ENCODE results near the gene MOV10. TPM values are rescaled to one million over a fixed set of nuclear protein-coding genes. Genes with fewer than 3 reads are reported as not detected.

MOV10 gene
- total RNA-seq, 2 donors from 2014 or later: 47.0 to 169 TPM

DNA sequence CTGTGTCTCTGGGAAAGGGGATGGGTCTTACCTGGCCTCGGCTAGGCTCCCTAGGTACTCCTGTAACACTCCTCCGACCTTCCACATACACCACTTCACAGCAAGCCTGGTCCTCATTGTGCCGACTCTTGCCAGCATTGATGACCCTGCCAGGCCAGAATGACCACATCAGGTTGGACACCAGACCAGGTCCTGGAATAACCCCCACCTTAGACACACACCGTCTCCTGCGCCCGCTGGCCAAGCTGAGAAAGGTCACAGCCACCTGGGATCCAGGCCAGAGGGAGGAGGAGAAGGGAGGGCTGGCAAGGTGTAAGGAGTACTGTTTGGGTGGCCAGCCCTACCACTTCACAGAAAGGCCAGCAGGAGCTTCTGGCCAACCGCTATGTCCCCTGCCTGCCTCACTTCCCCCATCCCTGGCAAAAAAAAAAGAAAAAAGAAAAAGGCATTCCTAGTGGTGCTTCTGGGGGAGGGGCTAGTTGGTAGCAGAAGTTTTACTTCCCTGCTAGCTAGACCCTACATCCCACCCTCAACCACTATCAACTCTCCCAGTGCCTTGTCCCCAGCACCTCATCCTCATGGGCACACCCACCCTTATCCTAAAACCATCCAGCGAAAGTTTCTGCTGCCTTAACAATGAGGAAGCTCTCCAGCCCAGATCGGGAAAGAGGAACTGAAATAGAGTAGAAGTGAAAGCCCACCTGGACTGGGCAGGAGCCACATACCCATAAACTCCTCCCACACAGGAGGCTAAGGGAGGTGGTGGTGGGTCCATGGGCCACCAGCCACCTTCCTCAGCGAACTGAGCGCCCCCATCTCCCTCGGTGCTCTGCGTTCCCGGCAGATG is 39.2 kb downstream of the MOV10 start:
- Histone ChIP-seq H3K4me1 (replicated peaks) (peaks cover 4% of the 10 kb centered on the region), H3K4me3 (peak overlapping the region; percentile 52 to 65), H3K36me3 (no peaks in the 10 kb centered on the region), H3K27ac (no peak overlapping the region), H3K9me3 (no peaks in the 10 kb centered on the region), H3K27me3 (replicated peaks; ENCODE audit: insufficient read depth) (no peaks in the 10 kb centered on the region)
- DNase-seq (ENCODE audit: low spot score): no peak
- intact Hi-C loops (cut with DNase I): loop anchor here (10.0 kb wide), 1 partner anchor 361 kb away; the partner anchor contains the start of gene LRIG2
- WGBS: 45% methylated on average over 14 of the region's 14 CpGs
- TF ChIP-seq POLR2AphosphoS5 (IDR thresholded peaks at IDR 0.05) (no peak), POLR2A (IDR thresholded peaks at IDR 0.05) (no peak), CTCF (IDR thresholded peaks at IDR 0.05) (no peak)

- intact Hi-C loops (cut with DNase I): loop anchor here (5.0 to 10.0 kb wide), 3 partner anchors 243 to 963 kb away; partner anchors contain the start of genes LRIG2 and SLC16A1
- DNase-seq (ENCODE audit: low spot score): no peak
These were observed 40.1 kb downstream of the MOV10 start for GRCh38 chr1:112714313-112715263.

GRCh38 chr1:112715264-112716053 is 41.0 kb downstream of the MOV10 start, which contains the start of gene PPM1J:
Gene PPM1J (minus strand): TSS chr1:112715332. CDS start chr1:112715301, 31 bp downstream.
- TF ChIP-seq POLR2AphosphoS5 (IDR thresholded peaks at IDR 0.05) (peak; percentile 80), POLR2A (IDR thresholded peaks at IDR 0.05) (peak; percentile 73), CTCF (IDR thresholded peaks at IDR 0.05) (peak in 1 of 4 experiments; percentile 20)
- Histone ChIP-seq H3K27me3 (replicated peaks; ENCODE audit: insufficient read depth) (no peaks in the 10 kb centered on the region), H3K4me1 (replicated peaks) (peaks cover 4% of the 10 kb centered on the region), H3K9me3 (no peaks in the 10 kb centered on the region), H3K4me3 (peak within 1 kb of the TSS; percentile 52 to 65), H3K36me3 (no peaks in the 10 kb centered on the region), H3K27ac (peak within 1 kb of the TSS; percentile 67 to 75)
- 1% methylated on average over 33 of the region's 51 CpGs for WGBS
- DNase-seq (ENCODE audit: low spot score): peak; percentile 96
- intact Hi-C loops (cut with DNase I): loop anchor here (1.0 to 10.0 kb wide), 4 partner anchors 242 to 962 kb away; partner anchors contain the start of genes LRIG2 and SLC16A1

More at GRCh38 chr1:112714313-112715263, 40.1 kb downstream of the MOV10 start:
- Histone ChIP-seq H3K4me3 (peak overlapping the region; percentile 52 to 65), H3K27me3 (replicated peaks; ENCODE audit: insufficient read depth) (no peaks in the 10 kb centered on the region), H3K9me3 (no peaks in the 10 kb centered on the region), H3K27ac (peak overlapping the region; percentile 67 to 75), H3K36me3 (no peaks in the 10 kb centered on the region), H3K4me1 (replicated peaks) (peaks cover 4% of the 10 kb centered on the region)
- TF ChIP-seq POLR2AphosphoS5 (IDR thresholded peaks at IDR 0.05): no peak
- TF ChIP-seq POLR2A (IDR thresholded peaks at IDR 0.05): peak; percentile 50
- peak in 1 of 4 experiments; percentile 9 for TF ChIP-seq CTCF (IDR thresholded peaks at IDR 0.05)
- 1% methylated on average over 41 of the region's 86 CpGs for WGBS

DNA sequence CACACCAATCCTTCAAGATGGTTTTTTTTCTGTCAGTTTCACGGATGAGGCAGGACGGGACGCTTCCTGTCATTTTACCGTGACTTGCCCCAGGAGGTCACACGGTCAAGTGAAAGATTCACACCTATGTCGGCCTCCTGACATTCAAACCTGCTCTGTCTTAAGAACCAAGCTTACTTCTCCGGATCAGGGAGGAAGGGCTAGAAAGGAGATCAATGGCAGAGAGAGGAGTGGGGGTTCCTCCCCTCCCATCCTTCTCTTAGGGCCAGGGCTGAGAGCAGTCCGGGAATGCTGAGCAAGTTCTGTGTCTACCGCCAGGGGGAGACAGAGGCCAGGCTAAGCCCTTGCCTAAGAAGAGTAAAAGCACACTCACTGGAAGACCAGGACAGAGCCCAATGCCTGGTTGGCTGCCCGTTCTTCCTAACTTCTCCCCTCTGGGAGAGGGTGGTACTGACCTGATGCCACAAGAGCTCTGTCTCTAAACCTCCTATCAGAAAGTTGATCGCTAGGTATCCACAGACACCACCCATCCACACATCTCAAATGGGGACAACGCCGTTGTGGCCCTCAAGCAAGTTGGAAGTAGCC is 41.8 kb downstream of the MOV10 start:
- DNase-seq (ENCODE audit: low spot score): peak; percentile 88
- Histone ChIP-seq H3K4me1 (replicated peaks) (peaks cover 4% of the 10 kb centered on the region), H3K36me3 (no peaks in the 10 kb centered on the region), H3K4me3 (peak overlapping the region; percentile 52 to 65), H3K27ac (peak overlapping the region; percentile 67 to 75), H3K9me3 (no peaks in the 10 kb centered on the region), H3K27me3 (replicated peaks; ENCODE audit: insufficient read depth) (no peaks in the 10 kb centered on the region)
- 16% methylated on average over 13 of the region's 13 CpGs for WGBS
- intact Hi-C loops (cut with DNase I): loop anchor here (1.0 to 10.0 kb wide), 4 partner anchors 241 to 961 kb away; partner anchors contain the start of genes LRIG2 and SLC16A1
- TF ChIP-seq POLR2A (IDR thresholded peaks at IDR 0.05) (no peak), CTCF (IDR thresholded peaks at IDR 0.05) (peak; percentile 92 to 98 (median 96)), POLR2AphosphoS5 (IDR thresholded peaks at IDR 0.05) (peak; percentile 63)
